ENCODE measurements around the gene GALNT17.

The GALNT17 gene

DNA sequence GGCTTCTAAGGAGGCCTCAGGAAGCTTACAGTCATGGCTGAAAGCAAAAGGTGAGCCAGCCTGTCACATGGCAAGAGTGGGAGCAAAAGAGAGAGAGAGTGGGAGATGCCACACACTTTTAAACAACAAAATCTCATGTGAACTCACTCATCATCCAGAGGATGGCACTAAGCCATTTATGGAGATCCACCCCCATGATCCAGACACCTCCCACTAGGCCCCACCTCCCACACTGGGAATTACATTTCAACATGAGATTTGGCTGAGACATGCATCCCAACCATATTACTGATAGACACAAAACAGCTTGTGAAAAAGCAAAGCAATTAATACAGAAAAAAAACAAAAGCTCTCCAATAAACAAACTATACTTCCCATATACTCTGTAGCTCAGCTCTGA is 210.3 kb downstream of the GALNT17 start:
- no peak for DNase-seq (ENCODE audit: low spot score)

DNA sequence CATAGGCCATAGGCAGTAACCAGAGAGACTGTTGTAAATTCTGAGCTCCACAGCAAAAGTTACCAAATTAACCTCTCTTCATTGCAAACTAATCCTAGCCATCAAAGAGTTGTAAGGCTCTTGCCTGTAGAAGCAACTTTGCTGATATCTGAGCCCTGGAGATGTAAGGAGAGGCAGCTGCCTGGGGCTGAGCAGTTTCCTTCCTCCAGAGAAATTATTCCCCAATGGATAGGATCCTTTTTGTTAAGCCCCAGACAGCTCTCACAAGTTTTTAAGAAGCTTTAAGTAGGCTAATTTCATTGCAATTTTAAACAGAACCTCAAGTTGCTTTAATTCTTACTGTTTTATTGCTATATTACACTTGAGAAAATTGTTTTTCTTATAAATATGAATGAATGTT is 211.1 kb downstream of the GALNT17 start:
- DNase-seq (ENCODE audit: low spot score) = no peak

DNA sequence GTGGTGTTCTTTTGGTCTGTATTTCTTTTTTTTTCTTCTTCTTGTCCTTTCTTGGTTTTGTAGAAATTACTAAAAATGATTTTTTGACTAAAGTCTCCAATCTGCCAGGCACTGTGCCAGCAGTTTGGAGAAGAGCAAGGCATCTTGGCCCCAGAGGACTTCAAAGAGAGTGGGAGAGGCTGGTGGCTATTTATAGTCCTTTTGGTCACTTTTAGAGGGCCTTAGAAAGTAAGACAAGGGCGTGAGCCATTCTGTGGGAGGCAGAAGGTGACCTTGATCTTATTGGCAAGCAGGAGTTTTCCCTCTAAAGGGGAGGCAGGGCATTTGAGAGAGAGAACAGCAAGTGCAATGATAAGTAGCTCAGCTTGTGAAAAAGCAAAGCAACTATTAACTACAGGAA is 211.9 kb downstream of the GALNT17 start:
- DNase-seq (ENCODE audit: low spot score) = no peak

- no peak for DNase-seq (ENCODE audit: low spot score)
Measured at GRCh38 chr7:71345117-71345884, 213.4 kb downstream of the GALNT17 start.

DNA sequence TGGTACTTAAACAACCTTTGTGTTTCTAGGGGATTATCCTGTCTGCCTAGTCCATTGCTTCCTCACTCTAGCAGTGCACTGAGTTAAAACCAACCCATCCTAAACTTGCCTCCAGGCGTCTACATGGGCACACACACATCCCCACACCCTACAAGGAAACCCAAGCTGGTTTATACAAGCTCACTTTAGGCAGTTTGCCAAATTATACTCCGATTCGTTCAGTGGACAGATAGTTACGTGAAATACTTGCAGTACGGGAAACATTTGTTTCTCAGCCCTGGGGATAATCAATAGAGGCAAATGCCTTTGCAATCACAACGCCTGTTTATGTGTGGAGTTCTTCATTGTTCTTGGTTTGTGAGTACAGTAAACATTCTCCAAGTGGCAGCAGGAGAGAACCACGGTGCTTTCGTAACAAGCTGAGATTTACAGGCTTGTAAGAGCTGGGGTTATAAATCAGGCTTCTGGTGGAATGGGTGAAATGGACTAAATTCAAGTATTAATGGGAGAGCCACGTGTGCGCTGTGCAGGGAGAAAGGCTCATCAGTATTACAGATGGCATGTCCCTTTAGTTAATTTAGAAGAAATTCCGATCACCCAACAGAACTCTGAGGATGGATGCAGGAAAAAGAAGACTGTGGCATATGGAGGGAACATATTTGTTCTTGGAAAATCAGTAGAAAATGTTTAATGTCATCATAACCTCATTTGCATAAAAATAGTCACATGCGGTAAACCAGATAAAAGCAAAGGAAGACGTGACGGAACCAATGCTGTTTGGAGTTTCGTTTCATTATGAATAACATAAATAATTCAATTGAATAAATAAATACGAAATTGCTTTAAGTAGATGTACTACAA is 217.1 kb downstream of the GALNT17 start:
- DNase-seq (ENCODE audit: low spot score) = no peak

DNA sequence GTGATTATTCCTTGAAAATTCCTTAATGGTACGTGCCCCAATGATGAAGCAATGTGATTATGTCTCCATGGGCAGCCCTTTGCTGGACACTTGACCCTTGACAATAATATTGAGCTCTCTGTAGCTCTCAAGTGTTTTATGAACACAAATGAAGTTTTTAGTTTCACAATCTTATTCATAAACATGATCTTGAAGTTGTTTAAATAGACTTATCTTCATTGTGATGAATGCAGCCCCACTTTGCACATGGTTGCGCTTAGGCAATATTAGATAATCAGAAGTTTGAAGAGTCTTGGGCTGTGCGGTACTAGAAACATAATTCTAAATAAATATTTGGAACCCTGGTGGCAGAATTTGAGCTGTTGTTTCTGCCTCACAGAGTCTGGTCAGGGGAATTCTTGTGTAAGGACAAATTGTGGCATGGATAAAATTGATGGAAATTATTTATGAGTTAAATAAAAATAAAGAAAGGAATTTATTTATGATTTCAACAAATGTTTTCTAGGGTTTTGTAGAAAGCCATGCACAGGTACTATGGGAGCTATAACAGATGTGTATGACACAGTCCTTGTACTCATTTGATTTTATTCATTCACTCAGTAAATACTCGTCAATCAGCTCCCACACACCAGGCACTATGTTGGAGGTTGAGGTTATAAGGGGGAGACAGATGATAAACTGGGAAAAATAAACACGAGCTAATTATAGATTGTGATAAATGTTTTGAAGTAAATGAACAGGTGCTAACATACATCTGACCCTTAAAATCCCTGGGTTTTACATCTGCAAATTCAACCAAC is 217.9 kb downstream of the GALNT17 start:
- no peak for DNase-seq (ENCODE audit: low spot score)

DNA sequence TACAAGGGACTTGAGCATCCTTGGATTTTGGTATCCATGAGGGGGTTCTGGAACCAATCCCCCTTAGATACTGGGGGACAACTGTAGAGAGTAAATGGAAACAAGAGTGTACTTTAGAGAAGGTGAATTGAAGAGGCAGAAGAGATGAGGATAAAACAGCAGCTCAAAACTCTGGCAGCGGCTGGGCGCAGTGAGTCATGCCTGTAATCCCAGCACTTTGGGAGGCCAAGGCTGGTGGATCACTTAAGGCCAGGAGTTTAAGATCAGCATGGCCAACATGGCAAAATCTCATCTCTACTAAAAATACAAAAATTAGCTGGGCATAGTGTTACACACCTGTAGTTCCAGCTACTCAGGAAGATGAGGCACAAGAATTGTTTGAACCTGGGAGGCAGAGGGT is 218.7 kb downstream of the GALNT17 start:
- DNase-seq (ENCODE audit: low spot score) = no peak

- DNase-seq (ENCODE audit: low spot score) = no peak
Measured at GRCh38 chr7:71354716-71355115, 222.8 kb downstream of the GALNT17 start.

DNA sequence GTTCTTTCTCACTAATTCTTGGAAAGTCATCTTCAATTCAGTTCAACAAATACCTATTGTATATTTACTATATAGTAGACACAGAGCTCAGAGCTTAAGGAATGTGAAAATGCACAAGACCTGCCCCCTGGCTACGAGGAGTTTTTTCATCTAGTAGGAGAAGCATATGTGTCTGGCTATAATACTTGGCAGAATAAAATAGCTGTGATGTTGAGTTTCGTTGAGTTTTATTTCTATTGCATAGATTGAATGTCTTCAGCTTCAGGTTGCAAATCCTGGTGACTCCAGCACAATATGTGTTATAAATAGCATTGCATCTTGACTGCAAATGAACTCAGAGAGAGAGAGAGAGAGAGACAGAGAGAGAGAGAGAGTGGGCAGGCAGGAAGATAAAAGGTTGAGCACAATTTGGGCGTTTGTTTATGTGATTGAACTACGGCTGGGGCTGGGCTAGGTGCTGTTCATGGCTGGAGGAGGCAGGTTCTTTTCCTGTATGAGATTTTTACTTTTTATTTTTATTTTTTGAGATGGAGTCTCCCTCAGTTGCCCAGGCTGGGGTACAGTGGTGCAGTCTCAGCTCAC is 229.6 kb downstream of the GALNT17 start:
- no peak for DNase-seq (ENCODE audit: low spot score)

GRCh38 chr7:71362240-71362639 is 230.3 kb downstream of the GALNT17 start:
- DNase-seq (ENCODE audit: low spot score) = no peak

- no peak for DNase-seq (ENCODE audit: low spot score)
Measured at GRCh38 chr7:71363223-71363622, 231.3 kb downstream of the GALNT17 start.

DNA sequence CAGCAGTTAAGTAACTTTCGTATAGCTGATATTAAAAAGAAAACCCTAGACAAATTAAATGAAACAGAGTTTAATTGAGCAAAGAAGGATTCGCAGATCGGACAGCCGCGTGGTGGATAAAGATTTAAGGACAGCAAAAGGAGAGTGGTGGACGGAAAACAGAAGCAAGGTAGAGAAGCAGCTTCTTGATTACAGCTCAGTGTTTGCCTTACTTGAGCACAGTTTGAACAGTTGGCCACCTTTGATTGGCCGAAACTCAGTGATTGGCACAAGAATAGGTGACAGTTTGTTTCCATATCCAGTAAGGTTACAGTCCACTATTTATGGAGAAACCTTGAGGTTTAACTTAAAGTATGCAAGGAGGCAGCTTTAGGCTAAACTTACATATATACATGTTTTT is 231.7 kb downstream of the GALNT17 start:
- no peak for DNase-seq (ENCODE audit: low spot score)

- DNase-seq (ENCODE audit: low spot score) = no peak
Measured at GRCh38 chr7:71364551-71364950, 232.6 kb downstream of the GALNT17 start.

DNA sequence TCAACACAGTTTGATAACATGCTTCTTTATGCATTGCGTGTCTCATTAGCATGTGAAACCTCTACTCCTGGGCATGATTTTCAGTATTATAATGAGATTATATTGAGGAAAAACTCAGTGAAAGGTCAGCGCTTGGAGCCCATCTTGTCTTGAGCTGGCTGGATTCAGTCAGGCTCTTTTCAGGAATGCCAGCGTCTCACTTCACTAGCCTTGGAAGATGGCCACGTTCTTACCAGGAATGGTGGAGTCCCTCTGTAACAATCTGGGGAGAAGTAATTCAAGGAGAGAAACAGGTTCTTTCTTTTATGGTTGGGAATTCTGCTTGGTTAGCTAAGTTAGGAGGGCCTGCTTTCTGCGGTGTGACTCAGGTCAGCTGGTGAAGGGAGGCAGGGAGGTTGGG is 241.0 kb downstream of the GALNT17 start:
- no peak for DNase-seq (ENCODE audit: low spot score)

- DNase-seq (ENCODE audit: low spot score) = no peak
Measured at GRCh38 chr7:71377062-71377461, 245.1 kb downstream of the GALNT17 start.

- no peak for DNase-seq (ENCODE audit: low spot score)
Measured at GRCh38 chr7:71377469-71377868, 245.5 kb downstream of the GALNT17 start.

DNA sequence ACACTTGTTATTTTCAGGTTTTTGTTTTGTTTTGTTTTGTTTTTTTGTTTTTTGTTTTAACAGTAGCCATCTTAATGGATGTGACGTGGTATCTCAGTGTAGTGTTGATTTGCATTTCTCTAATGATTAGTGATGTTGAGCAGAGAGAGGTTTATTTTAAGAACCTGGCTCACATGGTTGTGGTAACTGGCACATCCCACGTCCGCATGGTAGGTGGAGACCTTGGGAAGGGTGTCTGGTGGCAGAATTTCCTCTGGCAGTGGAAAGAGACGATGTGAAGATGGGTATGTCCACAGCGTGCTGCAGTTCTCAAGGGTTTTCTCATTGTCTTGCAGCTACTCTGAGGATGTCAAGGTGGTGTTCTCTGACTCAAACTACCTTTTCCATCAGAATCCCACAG is 252.2 kb downstream of the GALNT17 start:
- no peak for DNase-seq (ENCODE audit: low spot score)

DNA sequence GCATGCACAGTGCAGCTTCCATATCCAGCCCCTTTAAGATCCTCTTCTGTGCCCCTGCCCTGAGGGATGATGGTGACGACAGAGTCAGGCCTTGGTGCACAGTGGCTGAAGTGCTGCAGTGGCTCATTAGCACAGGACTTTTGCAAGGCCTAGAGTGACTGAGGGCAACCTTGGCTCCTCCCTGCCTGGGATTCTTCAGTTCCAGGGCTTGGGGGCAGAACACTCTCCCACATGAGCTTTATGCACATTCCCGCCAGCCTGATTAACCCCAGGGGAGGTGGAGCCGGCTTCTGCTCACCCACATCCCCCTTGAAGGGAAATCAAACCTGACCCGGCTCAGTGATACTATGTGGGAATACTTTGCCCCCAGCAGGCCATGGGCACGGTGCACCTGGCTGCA is 253.4 kb downstream of the GALNT17 start:
- DNase-seq (ENCODE audit: low spot score) = no peak

DNA sequence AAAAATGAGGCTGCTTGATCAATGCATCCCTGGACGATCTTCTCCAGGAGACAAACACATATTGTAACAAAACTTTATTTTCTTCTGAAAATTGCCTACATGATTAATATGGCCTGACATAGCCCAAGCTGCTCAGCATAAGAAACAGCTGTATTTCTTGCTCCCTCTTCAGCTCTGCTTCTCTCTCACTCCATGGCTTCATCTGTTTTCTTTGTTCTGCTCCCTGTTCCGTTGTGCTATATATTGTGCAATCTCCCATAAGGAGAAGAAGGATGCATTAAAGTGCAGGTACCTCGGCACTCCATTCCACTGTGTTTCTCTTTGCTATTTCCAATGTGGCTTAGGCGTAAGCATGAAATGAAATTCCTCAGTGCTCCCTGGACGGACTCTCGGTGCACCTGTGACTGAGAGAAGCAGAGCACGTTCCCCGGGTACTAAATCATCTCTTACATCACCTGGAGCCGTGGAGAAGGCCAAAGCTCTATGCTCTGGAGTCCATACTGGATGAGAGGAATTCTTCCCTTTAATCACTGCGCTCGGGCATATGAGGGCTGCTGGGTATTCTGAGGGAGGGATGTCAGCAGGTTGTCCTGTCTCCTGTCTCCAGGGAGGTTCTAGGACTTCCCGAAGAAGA is 254.3 kb downstream of the GALNT17 start:
- no peak for DNase-seq (ENCODE audit: low spot score)

DNA sequence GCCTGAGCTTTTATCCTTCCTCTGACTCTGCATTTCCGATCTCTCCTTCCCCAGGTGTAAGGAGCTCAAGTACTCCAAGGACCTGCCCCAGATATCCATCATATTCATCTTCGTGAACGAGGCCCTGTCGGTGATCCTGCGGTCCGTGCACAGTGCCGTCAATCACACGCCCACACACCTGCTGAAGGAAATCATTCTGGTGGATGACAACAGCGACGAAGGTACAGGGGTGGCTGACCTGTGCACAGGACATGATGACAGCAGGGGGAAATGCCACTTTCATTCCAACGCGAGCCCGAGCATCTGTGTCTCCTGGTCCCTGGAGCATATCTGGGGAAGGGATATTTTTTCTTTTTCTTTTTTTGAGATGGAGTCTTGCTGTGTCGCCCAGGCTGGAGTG is 256.2 kb downstream of the GALNT17 start:
- DNase-seq (ENCODE audit: low spot score) = no peak

DNA sequence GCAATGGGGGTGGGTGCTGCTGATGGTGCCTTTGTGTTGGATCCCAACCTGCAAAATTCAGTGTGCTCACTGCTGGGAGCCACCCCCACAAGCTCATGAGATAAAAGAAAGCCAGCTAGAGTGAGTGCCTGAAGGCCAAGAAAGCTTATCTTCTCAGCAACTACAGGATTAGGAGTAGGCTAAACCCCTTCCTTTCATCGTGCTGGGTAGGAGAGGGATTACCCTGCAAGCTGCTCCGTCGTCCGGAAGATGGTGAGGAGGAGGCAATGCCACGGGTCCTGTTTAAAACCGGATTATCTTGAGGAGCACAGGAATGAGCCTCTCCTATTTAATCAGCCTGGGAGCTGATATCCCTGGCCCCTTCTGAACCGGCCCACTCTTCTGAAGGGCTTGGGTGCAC is 258.0 kb downstream of the GALNT17 start:
- no peak for DNase-seq (ENCODE audit: low spot score)

- no peak for DNase-seq (ENCODE audit: low spot score)
Measured at GRCh38 chr7:71393661-71394060, 261.7 kb downstream of the GALNT17 start.

Measured in GM03348 (cell line).